Loucy (cell line): Measurements from ENCODE around the gene AAK1.

Experiments used
- H2AFZ ChIP-seq: fragments of 200-600 bp; sonication (generic); 2 replicates; pipeline ENCODE4 v1.6.0; 2016; ENCODE audit warnings: antibody characterized with exemption, mild to moderate bottlenecking, low read length, moderate library complexity
- H3F3A ChIP-seq: fragments of 200-600 bp; 2 replicates; pipeline ENCODE4 v1.6.0; 2016; ENCODE audit warnings: antibody characterized with exemption, low read depth, mild to moderate bottlenecking
- H3K27me3 ChIP-seq: fragments of 200-600 bp; sonication (generic); 2 replicates; pipeline ENCODE4 v1.6.1; 2014; ENCODE audit warnings: low read length, mild to moderate bottlenecking; ENCODE audit not compliant: insufficient read depth, poor library complexity, severe bottlenecking
- H3K36me3 ChIP-seq: fragments of 200-600 bp; sonication (generic); 2 replicates; pipeline ENCODE4 v1.6.1; 2016; ENCODE audit warnings: low read length; ENCODE audit not compliant: insufficient read depth
- H3K4me1 ChIP-seq: fragments of 200-600 bp; sonication (generic); 2 replicates; pipeline ENCODE4 v1.5.1; 2014; ENCODE audit warnings: low read length, mild to moderate bottlenecking; ENCODE audit not compliant: insufficient read depth, poor library complexity, severe bottlenecking
- H3K4me2 ChIP-seq: fragments of 200-600 bp; sonication (generic); 2 replicates; pipeline ENCODE4 v1.6.0; 2014; ENCODE audit warnings: antibody characterized with exemption, low read length, low read depth, mild to moderate bottlenecking; ENCODE audit not compliant: poor library complexity, severe bottlenecking
- H3K4me3 ChIP-seq: fragments of 200-600 bp; sonication (generic); 2 replicates; pipeline ENCODE4 v1.5.1; 2014; ENCODE audit warnings: low read length, mild to moderate bottlenecking, mixed read lengths; ENCODE audit not compliant: poor library complexity, severe bottlenecking
- H3K79me2 ChIP-seq: fragments of 200-600 bp; sonication (generic); 2 replicates; pipeline ENCODE4 v1.6.1; 2014; ENCODE audit warnings: low read length; ENCODE audit not compliant: insufficient read depth
- H3K9ac ChIP-seq: fragments of 200-600 bp; sonication (generic); 2 replicates; pipeline ENCODE4 v1.6.0; 2014; ENCODE audit warnings: mild to moderate bottlenecking, low read depth, low read length, moderate library complexity; ENCODE audit not compliant: poor library complexity, severe bottlenecking
- H3K9me2 ChIP-seq: fragments of 200-600 bp; sonication (generic); replicated peaks from 2 replicates; pipeline ENCODE4 v1.6.1; 2016; ENCODE audit warnings: low read depth, low read length, mixed read lengths
- H3K9me3 ChIP-seq: fragments of 200-600 bp; sonication (generic); 2 replicates; pipeline ENCODE4 v1.6.1; 2014; ENCODE audit warnings: mild to moderate bottlenecking, antibody characterized with exemption, low read length, low read depth; ENCODE audit not compliant: insufficient read depth
- H4K20me1 ChIP-seq: fragments of 200-600 bp; sonication (generic); 2 replicates; pipeline ENCODE4 v1.6.0; 2014; ENCODE audit warnings: antibody characterized with exemption, low read length, mild to moderate bottlenecking; ENCODE audit not compliant: insufficient read depth, poor library complexity, severe bottlenecking
- EZH2phosphoT487 ChIP-seq: fragments of 200-600 bp; IDR thresholded peaks from 2 replicates; pipeline ENCODE4 v1.6.1; 2018; ENCODE audit warnings: antibody characterized with exemption, mild to moderate bottlenecking, moderate library complexity, borderline replicate concordance
- TF ChIP-seq, protein P1 (sequence below): fragments of 200-600 bp; sonication (generic); conservative IDR thresholded peaks from 2 replicates; pipeline ENCODE4 v1.5.1; 2014; ENCODE audit warnings: mild to moderate bottlenecking, antibody characterized with exemption, low read length

AAK1 gene

DNA sequence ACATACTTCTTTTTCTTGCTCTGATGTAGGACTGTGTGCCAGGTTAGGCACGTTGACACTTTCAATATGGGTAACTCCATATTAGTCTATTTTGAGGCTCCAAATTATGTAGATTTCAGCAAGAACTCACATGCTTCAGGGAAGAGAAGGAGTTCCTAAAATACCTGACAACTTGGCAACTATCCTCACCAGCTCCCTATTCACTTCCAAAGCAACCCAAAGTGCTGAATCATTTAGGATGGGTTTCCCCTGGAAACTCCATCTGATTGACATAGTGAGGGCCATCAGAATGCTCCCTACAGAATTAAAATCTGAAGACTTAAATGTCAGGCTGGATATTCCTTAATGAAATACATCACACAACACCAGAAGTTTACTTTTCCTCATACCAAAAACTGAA, 173.8 kb downstream of the AAK1 start:
- TF ChIP-seq EZH2phosphoT487 = no peak
- TF ChIP-seq, protein P1, sequence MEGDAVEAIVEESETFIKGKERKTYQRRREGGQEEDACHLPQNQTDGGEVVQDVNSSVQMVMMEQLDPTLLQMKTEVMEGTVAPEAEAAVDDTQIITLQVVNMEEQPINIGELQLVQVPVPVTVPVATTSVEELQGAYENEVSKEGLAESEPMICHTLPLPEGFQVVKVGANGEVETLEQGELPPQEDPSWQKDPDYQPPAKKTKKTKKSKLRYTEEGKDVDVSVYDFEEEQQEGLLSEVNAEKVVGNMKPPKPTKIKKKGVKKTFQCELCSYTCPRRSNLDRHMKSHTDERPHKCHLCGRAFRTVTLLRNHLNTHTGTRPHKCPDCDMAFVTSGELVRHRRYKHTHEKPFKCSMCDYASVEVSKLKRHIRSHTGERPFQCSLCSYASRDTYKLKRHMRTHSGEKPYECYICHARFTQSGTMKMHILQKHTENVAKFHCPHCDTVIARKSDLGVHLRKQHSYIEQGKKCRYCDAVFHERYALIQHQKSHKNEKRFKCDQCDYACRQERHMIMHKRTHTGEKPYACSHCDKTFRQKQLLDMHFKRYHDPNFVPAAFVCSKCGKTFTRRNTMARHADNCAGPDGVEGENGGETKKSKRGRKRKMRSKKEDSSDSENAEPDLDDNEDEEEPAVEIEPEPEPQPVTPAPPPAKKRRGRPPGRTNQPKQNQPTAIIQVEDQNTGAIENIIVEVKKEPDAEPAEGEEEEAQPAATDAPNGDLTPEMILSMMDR = no peak
- H3K36me3 ChIP-seq = peaks cover 18% of the 10 kb centered on the region; the same call in 1 of the 2 replicates
- no peaks in the 10 kb centered on the region for H3K9me2 ChIP-seq
- no peaks in the 10 kb centered on the region for H3K79me2 ChIP-seq
- no peaks in the 10 kb centered on the region for H3K9me3 ChIP-seq
- no peaks in the 10 kb centered on the region for H3K27me3 ChIP-seq
- no peaks in the 10 kb centered on the region for H4K20me1 ChIP-seq
- H3K4me2 ChIP-seq = no peak overlapping the region
- H3K4me1 ChIP-seq = no peaks in the 10 kb centered on the region
- no peak overlapping the region for H3K9ac ChIP-seq
- H3K4me3 ChIP-seq = no peak overlapping the region
- H2AFZ ChIP-seq = no peak overlapping the region
- H3F3A ChIP-seq = no peaks in the 10 kb centered on the region

DNA sequence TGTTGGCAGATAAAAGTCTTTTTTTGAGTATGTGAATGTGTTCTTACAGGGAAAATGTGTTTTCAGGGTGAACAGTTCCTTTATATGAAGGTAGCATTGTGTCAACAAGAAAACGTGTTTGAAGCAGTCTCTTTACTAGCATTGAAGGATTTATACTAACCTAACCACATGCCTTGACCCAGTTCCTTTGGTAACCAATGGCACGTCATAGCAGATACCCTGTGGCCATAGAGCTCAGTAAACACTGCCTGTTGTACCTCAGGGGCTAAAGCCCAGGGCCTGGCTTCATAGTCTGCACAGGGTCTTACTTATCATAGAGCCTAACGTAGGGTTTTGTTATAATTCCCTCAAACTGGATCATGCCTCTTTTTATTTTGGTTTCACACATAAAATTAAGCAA, 174.2 kb downstream of the AAK1 start:
- Histone ChIP-seq H3F3A (no peaks in the 10 kb centered on the region), H3K4me1 (no peaks in the 10 kb centered on the region), H3K9ac (no peak overlapping the region), H3K9me3 (no peaks in the 10 kb centered on the region), H3K4me2 (no peak overlapping the region), H3K36me3 (peaks cover 19% of the 10 kb centered on the region; the same call in 1 of the 2 replicates), H3K79me2 (no peaks in the 10 kb centered on the region), H3K27me3 (no peaks in the 10 kb centered on the region), H3K9me2 (no peaks in the 10 kb centered on the region), H3K4me3 (no peak overlapping the region), H4K20me1 (no peaks in the 10 kb centered on the region), H2AFZ (no peak overlapping the region)
- no peak for TF ChIP-seq EZH2phosphoT487
- TF ChIP-seq, protein P1 = no peak

DNA sequence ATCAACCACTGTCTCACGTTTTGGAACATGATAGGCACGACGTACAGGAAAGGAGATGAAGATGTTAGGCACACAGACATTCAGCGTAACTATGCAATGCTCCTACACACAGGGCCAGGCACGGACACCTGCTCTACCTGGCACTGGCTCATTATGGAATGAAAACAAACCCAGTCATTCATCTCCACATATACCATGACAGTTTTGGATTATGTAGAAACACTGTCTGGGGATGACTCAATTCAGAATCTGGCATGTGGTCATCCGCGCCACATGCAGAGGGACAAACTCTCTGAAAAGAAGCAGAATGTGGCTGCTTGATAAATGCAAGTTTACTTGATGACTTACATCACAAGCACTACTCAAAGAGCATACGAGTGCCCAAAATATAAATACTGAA, 176.8 kb downstream of the AAK1 start:
- no peaks in the 10 kb centered on the region for H3K9me2 ChIP-seq
- H2AFZ ChIP-seq = no peak overlapping the region
- H3F3A ChIP-seq = no peaks in the 10 kb centered on the region
- H3K9ac ChIP-seq = no peak overlapping the region
- TF ChIP-seq, protein P1 = no peak
- TF ChIP-seq EZH2phosphoT487 = no peak
- H3K4me1 ChIP-seq = no peaks in the 10 kb centered on the region
- H3K9me3 ChIP-seq = no peaks in the 10 kb centered on the region
- H3K36me3 ChIP-seq = peaks cover 19% of the 10 kb centered on the region; the same call in 1 of the 2 replicates
- H4K20me1 ChIP-seq = no peaks in the 10 kb centered on the region
- H3K4me3 ChIP-seq = no peak overlapping the region
- no peaks in the 10 kb centered on the region for H3K27me3 ChIP-seq
- no peaks in the 10 kb centered on the region for H3K79me2 ChIP-seq
- H3K4me2 ChIP-seq = no peak overlapping the region
